Suprapubic skin (tissue), 4 donors: ENCODE results near the gene ANXA10. TPM values are rescaled to one million over a fixed set of nuclear protein-coding genes. Genes with fewer than 3 reads are reported as not detected.
A peak's percentile ranks its signal among the peaks of the same experiment; 100 is the strongest.

Experiments used
- DNase-seq, 2 donors: peaks; one replicate each; pipeline ENCODE4 v3.0.0-alpha.2; 2019; ENCODE audit warnings: low spot score in 2 of 2
- H3K27ac ChIP-seq: fragments of 200-600 bp; sonication (generic); one replicate; pipeline ENCODE4 v1.5.1; 2019
- H3K27me3 ChIP-seq: fragments of 200-600 bp; sonication (generic); one replicate; pipeline ENCODE4 v1.5.1; 2019
- H3K36me3 ChIP-seq: fragments of 200-600 bp; sonication (generic); one replicate; pipeline ENCODE4 v1.5.1; 2019
- H3K4me1 ChIP-seq: fragments of 200-600 bp; sonication (generic); one replicate; pipeline ENCODE4 v1.5.1; 2019
- H3K4me3 ChIP-seq: fragments of 200-600 bp; sonication (generic); one replicate; pipeline ENCODE4 v1.5.1; 2019; ENCODE audit warnings: mild to moderate bottlenecking
- H3K9me3 ChIP-seq: fragments of 200-600 bp; sonication (generic); one replicate; pipeline ENCODE4 v1.5.1; 2019
- EP300 ChIP-seq: sonication (generic); formaldehyde crosslinking; IDR thresholded peaks from one replicate; pipeline ENCODE4 v1.6.1; 2017; ENCODE audit warnings: antibody characterized with exemption
- POLR2A ChIP-seq, 2 donors: fragments of 450-650 bp; IDR thresholded peaks; one replicate each; pipeline ENCODE4 v1.6.1; 2017; ENCODE audit warnings: antibody characterized with exemption in 2 of 2, mild to moderate bottlenecking in 2 of 2, moderate library complexity in 2 of 2
- POLR2AphosphoS5 ChIP-seq, 3 donors: sonication (generic); formaldehyde crosslinking; IDR thresholded peaks; one replicate each; pipeline ENCODE4 v1.6.1; 2017; ENCODE audit warnings: antibody characterized with exemption in 3 of 3
- WGBS: methylation state at CpG from one replicate; pipeline ENCODE4 v1.1.5; 2018; 5-methylcytosine and 5-hydroxymethylcytosine counted together
- total RNA-seq, 4 donors: library from RNA; depleted of rRNA; stranded (reverse); fragments of >200 nt; gene quantifications; one replicate each; pipeline ENCODE4 v1.1.0, GENCODE V29; 2016
- TF ChIP-seq, protein P1 (sequence below), 2 donors: fragments of 200-600 bp in 1 of 2; fragments of 450-650 bp in 1 of 2; sonication (generic) in 1 of 2; IDR thresholded peaks; one replicate each; pipeline ENCODE4 v1.5.1; 2016 to 2019; ENCODE audit warnings: antibody characterized with exemption in 2 of 2, mild to moderate bottlenecking in 1 of 2, moderate library complexity in 1 of 2

ANXA10 gene
- total RNA-seq, 4 donors from 2014 or later: not detected

DNA sequence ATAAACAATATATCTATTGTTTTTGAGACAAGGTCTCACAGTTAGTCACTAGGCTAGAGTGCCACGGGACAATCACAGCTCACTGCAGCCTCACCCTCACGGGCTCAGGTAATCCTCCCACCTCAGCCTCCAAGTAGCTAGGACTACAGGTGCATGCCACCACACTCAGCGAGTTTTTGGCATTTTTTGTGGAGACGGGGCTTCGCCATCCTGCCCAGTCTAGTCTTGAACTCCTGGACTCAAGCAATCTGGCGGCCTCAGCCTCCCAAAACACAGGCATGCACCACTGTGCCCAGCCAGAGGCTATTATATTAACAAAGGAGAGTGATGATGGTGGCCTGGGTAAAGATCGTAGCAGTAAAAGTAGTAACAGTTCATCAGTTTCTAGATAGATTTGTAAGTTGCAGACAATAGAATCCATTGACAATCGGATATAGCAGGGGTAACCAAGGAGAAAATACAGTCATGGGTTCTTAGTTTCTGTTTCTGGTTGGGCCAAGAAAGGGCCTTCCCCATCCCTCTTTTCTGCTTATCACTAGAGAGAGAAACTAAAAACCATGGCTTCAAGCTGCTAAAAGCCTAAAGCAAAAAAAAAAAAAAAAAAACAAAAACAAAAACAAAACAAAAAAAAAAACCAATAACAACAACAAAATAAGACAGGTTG, 60.6 kb downstream of the ANXA10 start:
- Histone ChIP-seq H3K4me1 (peaks cover 2% of the 10 kb centered on the region), H3K36me3 (no peaks in the 10 kb centered on the region), H3K27ac (no peak overlapping the region), H3K4me3 (no peak overlapping the region), H3K27me3 (no peaks in the 10 kb centered on the region), H3K9me3 (no peaks in the 10 kb centered on the region)
- TF ChIP-seq POLR2AphosphoS5 (IDR thresholded peaks at IDR 0.05) (no peak), EP300 (no peak), POLR2A (IDR thresholded peaks at IDR 0.05) (no peak)
- TF ChIP-seq, protein P1, sequence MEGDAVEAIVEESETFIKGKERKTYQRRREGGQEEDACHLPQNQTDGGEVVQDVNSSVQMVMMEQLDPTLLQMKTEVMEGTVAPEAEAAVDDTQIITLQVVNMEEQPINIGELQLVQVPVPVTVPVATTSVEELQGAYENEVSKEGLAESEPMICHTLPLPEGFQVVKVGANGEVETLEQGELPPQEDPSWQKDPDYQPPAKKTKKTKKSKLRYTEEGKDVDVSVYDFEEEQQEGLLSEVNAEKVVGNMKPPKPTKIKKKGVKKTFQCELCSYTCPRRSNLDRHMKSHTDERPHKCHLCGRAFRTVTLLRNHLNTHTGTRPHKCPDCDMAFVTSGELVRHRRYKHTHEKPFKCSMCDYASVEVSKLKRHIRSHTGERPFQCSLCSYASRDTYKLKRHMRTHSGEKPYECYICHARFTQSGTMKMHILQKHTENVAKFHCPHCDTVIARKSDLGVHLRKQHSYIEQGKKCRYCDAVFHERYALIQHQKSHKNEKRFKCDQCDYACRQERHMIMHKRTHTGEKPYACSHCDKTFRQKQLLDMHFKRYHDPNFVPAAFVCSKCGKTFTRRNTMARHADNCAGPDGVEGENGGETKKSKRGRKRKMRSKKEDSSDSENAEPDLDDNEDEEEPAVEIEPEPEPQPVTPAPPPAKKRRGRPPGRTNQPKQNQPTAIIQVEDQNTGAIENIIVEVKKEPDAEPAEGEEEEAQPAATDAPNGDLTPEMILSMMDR (IDR thresholded peaks at IDR 0.05): no peak
- DNase-seq: no peak
- 87% methylated on average over 8 of the region's 8 CpGs for WGBS

DNA sequence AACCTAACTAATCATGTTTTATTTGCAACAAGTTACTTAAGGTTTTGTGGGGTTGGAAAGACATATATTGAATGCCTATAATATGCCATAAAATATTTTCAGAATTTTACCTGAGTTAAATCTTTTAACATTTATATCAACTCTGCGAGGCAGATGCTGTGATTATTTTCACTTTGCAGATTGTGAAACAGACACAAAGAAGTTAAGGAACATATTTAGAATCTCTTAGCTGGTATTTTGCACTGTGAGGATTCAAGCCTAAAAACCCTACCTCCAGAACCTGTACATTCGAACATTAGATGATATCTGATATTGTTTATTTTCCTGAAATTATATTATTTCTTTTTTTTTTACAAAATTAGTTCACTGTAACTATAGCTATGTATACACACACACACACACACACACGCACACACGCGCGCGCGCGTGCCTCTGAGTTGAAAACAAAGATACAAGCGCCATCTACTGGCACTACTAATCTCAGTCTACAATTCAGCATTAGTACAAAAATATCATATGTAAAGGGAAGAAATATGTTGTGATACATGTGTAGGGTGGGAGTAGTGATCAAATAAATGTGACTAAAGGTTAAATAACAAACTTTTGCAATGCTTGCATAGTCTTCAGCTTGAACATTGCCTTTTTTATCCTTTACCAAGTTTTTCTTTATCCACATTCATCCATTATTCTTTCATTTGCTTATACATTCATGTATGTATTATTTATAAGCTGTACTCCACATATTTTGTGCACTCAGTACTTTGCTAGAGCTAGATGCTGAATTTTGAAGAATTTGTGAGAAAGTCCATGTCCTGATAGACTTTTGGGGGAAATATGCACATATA, 61.5 kb downstream of the ANXA10 start:
- Histone ChIP-seq H3K9me3 (no peaks in the 10 kb centered on the region), H3K27ac (no peak overlapping the region), H3K36me3 (no peaks in the 10 kb centered on the region), H3K27me3 (no peaks in the 10 kb centered on the region), H3K4me1 (peaks cover 2% of the 10 kb centered on the region), H3K4me3 (peak overlapping the region; percentile 28)
- 3% methylated on average over 10 of the region's 10 CpGs for WGBS
- TF ChIP-seq, protein P1 (IDR thresholded peaks at IDR 0.05): peak in 1 of 2 donors; percentile 36
- TF ChIP-seq EP300 (no peak), POLR2A (IDR thresholded peaks at IDR 0.05) (no peak)
- DNase-seq: peak in 1 of 2 donors; percentile 80

DNA sequence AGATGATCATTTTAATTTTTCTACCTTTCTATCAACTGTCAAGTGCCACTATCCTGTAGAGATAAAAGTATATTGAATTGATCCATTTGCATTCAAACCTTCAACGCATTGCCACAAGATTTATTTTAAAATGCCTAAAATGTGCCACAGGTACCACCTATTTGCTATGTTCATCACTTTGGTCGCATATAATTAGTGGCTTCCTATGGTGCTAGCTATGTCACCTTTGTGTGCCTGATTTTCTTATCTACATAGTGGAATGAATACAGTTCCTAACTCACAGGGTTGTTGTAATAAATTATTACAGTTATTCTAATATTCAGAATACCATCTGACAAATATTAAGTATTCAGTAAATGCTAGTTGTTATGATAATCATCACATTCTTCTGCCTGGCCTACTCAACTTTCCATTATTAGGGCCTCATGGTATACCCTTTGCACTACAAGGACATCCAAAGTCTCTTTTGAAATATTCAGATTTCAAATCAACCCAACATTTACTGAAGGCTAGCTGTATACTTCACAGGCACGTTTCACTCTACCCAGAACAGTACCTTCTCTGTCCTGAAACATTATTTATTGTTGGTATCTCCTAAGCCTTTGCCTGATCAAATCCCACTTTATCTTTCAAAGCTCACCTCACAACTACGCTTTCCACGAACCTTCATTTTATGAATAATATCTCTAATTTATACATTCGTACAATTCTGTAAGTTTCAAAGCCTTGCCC, 62.4 kb downstream of the ANXA10 start:
- Histone ChIP-seq H3K27ac (no peak overlapping the region), H3K4me1 (peaks cover 2% of the 10 kb centered on the region), H3K9me3 (no peaks in the 10 kb centered on the region), H3K27me3 (no peaks in the 10 kb centered on the region), H3K4me3 (no peak overlapping the region), H3K36me3 (no peaks in the 10 kb centered on the region)
- DNase-seq: no peak
- 81% methylated on average over 6 of the region's 6 CpGs for WGBS
- TF ChIP-seq EP300 (no peak), POLR2AphosphoS5 (IDR thresholded peaks at IDR 0.05) (no peak), POLR2A (IDR thresholded peaks at IDR 0.05) (no peak)
- TF ChIP-seq, protein P1 (IDR thresholded peaks at IDR 0.05): no peak

DNA sequence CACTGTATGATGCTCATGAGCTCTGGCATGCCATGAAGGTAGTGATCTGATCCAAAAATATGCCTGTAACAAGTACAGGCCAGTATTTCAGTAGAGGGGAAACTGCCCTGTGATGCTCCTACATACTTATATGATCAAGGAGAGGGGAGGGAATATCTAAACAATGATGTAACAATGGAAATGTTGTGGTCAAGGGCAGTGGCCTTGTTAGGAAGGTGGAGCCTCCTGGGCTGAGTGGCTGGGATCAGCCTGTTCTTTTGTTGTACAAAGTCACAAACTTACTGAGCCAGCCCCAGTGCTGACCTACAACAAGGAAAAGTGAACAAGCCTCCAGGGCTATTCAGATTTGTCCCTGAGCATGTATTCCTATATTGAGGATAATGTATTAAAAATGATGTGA, 70.3 kb downstream of the ANXA10 start:
- no peaks in the 10 kb centered on the region for H3K27me3 ChIP-seq
- H3K4me3 ChIP-seq: no peak overlapping the region
- H3K4me1 ChIP-seq: no peaks in the 10 kb centered on the region
- TF ChIP-seq, protein P1 (IDR thresholded peaks at IDR 0.05): no peak
- TF ChIP-seq POLR2AphosphoS5 (IDR thresholded peaks at IDR 0.05) (no peak), POLR2A (IDR thresholded peaks at IDR 0.05) (no peak), EP300 (no peak)
- no peak for DNase-seq
- no peaks in the 10 kb centered on the region for H3K36me3 ChIP-seq
- H3K27ac ChIP-seq: no peak overlapping the region
- H3K9me3 ChIP-seq: no peaks in the 10 kb centered on the region

DNA sequence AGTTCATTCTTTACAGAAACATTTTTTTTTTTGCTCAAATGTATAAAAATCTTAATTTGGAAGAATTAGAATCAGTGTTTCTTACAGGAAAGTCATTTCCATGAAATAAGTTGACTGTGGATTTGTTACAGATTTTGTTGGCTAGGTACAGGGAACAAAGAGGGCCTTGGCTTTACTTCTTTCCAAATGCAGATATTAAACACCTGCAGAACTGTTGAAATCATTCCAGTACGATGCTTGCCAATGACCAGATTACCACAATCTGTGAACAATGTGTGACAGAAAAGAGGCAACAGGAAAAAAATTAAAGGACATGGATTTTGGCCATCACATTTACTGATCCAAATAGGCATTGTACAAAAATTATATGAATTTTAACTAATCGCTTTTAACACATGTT, 70.8 kb downstream of the ANXA10 start:
- Histone ChIP-seq H3K4me3 (no peak overlapping the region), H3K4me1 (no peaks in the 10 kb centered on the region), H3K36me3 (no peaks in the 10 kb centered on the region), H3K27me3 (no peaks in the 10 kb centered on the region), H3K9me3 (no peaks in the 10 kb centered on the region), H3K27ac (no peak overlapping the region)
- TF ChIP-seq POLR2A (IDR thresholded peaks at IDR 0.05) (no peak), EP300 (no peak), POLR2AphosphoS5 (IDR thresholded peaks at IDR 0.05) (no peak)
- TF ChIP-seq, protein P1 (IDR thresholded peaks at IDR 0.05): no peak
- 85% methylated on average over 2 of the region's 2 CpGs for WGBS
- no peak for DNase-seq
